GM18870 (cell line): Measurements from ENCODE around the gene PLCL2.
"Not testable (repeated sequence)": the region's sequence is repeated elsewhere in the genome, so short reads cannot be mapped to it uniquely, and the experiment has no call there.

Experiments
- ATAC-seq: cut with Tn5 transposase; IDR thresholded peaks from one replicate; pipeline ENCODE4 v1.9.1; 2021; ENCODE audit warnings: moderate library complexity; ENCODE audit not compliant: unreplicated experiment

The PLCL2 gene

DNA sequence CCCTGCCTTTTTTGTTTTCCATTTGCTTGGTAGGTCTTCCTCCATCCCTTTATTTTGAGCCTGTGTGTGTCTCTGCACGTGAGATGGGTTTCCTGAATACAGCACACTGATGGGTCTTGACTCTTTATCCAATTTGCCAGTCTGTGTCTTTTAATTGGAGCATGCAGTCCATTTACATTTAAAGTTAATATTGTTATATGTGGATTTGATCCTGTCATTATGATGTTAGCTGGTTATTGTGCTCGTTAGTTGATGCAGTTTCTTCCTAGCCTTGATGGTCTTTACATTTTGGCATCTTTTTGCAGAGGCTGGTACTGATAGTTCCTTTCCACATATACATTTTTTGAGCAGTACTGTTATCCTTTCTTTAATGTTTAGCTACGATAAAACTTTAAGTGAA, 73.1 kb downstream of the PLCL2 start:
- not testable (repeated sequence) for ATAC-seq

DNA sequence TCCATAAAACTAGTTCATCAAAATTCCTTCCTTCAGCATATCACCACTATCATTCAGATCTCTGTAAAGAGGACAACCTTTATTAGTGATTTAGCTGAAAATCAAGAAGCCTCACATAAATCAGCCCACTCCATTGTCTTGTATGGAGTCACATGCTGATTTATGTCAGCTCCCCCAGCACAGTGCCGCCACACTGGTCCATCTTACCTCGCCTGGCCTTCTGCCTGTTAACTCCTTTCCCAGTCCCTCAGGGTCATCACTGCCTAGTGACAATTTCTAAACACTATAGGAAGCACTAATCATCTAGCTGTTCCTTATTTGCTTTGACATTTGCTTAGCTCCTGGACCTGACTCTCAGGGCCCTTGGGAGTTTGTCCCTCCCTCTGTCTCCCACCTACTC, 75.4 kb downstream of the PLCL2 start:
- no peak for ATAC-seq

- ATAC-seq: no peak
Measured at GRCh38 chr3:16961621-16962205, 77.0 kb downstream of the PLCL2 start.

DNA sequence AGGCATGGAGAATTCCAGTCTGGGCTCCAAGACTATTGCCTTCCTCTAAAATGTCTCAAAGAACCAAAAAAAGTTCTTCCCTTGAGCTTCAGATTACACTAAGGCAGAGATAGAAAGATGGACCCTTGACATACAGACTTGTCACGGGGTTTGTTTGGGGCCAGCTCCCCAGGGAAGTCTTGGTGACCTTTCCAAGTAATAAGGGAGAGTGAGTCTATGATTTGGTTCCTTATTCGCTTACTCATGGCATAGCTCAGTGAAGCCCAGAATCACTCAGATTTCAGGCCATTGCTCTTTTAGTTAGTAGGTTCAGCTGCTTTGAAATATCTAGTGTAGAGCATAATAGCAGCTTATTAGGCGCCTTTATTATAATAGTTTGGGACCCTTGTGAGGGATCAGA, 90.3 kb downstream of the PLCL2 start:
- no peak for ATAC-seq

GRCh38 chr3:16978234-16978920, 93.6 kb downstream of the PLCL2 start:
- ATAC-seq: no peak

DNA sequence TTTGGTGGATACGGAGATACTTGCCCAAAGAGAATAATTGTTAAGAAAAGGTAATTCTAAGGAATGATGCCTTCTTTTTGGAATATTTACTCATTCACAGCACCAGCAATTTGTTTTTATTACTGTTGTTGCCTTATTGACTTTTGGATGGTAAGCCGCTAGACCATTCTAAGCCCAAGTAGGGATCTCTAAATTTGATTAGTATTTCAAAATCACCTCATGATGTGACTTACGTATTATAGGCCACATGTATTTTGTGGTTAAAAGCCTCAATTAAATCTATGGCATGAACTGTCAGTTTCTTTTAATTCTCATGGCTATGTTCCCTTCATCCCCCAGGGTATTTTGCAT, 94.1 kb downstream of the PLCL2 start:
- no peak for ATAC-seq

DNA sequence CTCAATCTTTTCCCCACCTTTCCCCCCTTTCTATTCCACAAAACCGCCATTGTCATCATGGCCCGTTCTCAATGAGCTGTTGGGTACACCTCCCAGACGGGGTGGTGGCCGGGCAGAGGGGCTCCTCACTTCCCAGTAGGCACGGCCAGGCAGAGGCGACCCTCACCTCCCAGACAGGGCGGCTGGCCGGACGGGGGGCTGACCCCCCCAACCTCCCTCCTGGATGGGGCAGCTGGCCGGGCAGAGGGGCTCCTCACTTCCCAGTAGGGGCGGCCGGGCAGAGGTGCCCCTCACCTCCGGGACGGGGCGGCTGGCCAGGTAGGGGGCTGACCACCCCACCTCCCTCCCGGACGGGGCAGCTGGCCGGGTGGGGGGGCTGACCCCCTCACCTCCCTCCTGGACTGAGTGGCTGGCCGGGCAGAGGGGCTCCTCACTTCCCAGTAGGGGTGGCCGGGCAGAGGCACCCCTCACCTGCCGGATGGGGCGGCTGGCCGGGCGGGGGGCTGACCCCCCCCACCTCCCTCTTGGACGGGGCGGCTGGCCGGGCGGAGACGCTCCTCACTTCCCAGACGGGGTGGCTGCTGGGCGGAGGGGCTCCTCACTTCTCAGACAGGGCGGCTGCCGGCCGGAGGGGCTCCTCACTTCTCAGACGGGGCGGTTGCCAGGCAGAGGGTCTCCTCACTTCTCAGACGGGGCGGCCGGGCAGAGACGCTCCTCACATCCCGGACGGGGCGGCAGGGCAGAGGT, 95.2 kb downstream of the PLCL2 start:
- ATAC-seq: not testable (repeated sequence)

DNA sequence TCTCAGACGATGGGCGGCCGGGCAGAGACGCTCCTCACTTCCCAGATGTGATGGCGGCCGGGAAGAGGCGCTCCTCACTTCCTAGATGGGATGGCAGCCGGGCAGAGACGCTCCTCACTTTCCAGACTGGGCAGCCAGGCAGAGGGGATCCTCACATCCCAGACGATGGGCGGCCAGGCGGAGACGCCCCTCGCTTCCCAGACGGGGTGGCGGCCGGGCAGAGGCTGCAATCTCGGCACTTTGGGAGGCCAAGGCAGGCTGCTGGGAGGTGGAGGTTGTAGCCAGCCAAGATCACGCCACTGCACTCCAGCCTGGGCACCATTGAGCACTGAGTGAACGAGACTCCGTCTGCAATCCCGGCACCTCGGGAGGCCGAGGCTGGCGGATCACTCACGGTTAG, 95.8 kb downstream of the PLCL2 start:
- ATAC-seq: not testable (repeated sequence)

GRCh38 chr3:16982460-16982859, 97.7 kb downstream of the PLCL2 start:
- no peak for ATAC-seq

GRCh38 chr3:16985608-16986007, 100.9 kb downstream of the PLCL2 start:
- no peak for ATAC-seq

- no peak for ATAC-seq
Measured at GRCh38 chr3:16987141-16987540, 102.4 kb downstream of the PLCL2 start.

GRCh38 chr3:16990163-16990562, 105.4 kb downstream of the PLCL2 start:
- ATAC-seq: no peak

DNA sequence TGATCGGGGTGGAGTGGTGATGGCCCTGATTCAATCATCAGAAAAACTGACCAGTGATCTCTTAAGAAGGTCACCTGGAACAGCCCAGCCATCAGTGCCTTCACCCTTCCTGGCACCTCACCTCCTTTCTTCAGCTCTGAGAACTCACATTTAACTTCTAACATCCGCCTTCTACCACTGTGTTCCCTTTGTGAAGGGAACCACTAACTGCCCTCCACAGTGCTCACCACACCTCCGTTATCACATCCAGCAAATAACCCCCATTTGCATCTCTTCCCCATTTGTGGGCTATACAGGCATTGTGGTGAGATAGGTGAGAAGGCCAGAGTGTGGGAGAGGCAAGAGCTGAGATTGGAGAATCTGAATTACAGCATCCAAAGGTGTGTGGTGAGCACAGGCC, 107.4 kb downstream of the PLCL2 start:
- ATAC-seq: no peak

- no peak for ATAC-seq
Measured at GRCh38 chr3:16993227-16993626, 108.5 kb downstream of the PLCL2 start.

GRCh38 chr3:16994854-16995525, 110.2 kb downstream of the PLCL2 start:
- no peak for ATAC-seq

DNA sequence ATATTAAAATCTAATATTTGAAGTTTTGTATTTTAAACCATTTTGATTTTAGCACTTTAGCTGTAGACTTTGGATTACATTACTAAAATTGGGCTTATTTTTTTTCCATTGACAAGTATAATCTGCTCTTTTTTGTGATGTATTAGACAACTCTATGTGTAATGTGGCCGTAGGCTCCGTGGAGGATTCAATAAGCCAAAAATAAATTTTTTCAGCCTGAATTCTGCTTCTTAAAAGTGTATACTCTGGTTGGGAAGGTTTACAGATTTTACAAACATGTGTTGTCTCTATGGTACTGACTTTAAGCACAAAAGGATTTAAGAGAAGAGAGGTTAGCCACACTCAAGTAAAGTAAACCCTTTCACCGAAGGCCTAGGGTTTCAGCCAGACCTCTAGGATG, 110.8 kb downstream of the PLCL2 start:
- ATAC-seq: no peak

DNA sequence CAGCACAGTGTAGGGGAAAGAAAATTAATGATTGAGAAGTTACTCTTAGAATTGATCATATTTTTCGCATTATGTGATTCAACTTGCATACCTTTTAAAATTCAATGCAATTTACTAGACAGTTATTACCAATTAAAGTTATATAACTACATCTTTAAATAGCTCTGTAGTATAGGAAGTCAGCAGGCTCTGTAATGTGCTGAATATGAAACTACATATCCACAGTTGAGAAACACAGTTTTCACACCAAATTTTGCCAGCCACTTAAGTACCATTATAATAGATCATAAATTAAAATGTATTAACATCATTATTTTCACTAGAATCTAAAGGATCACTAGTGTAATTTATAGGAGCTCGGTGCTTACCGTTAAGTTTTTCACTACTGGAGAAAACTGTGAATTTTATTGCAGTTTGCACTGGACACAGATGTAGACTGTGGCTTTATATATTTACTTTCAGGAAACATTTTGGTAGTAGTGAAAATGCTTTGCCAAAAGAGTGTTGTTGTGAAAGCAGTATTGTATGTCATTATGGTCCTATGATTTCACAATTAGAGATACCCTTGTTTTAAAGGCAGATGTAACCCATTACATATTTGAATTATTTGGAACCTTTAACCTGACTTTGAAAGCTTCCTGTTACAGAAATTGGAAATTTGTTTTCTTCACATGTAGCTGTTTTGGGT, 113.6 kb downstream of the PLCL2 start:
- ATAC-seq: no peak

DNA sequence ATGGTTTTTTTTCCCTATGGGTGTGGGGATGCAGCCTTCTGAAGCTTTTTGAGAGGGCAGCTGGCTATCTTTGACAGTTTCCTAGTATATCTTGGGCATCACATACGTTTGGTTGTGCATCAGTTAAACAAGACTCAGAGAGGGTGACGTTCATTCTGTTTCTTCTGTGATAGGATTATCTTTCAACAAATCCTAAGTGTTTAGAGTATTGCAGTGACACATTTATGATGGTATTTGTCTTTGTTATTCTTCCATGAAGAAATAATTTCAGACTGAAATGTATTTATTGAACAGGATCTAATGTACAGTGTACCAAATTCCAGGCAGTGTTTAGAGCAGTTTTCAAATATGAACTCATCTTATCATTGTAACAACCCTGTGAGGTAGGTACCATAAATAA, 114.4 kb downstream of the PLCL2 start:
- no peak for ATAC-seq

- ATAC-seq: no peak
Measured at GRCh38 chr3:16999871-17000270, 115.1 kb downstream of the PLCL2 start.

DNA sequence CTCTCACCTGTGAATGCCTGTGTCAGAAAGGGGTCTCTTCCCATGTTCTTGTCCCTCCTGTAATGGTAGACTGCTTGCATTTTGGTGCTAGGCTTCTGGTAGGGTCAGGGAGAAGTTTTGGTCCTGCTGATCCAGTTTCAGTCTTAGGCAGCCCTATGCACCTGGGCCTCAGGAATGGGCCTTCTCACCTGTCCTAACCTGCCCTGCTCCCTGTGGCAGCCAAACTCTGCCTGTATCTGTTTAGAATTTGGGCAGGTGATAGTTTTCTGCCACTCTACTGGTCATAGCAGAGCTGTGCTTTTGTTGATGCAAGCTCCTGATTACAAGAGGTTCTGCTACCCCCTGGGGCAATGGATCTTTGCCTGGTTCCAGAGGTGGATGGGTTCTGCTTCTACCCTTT, 118.7 kb downstream of the PLCL2 start:
- ATAC-seq: no peak

- no peak for ATAC-seq
Measured at GRCh38 chr3:17006132-17006852, 121.5 kb downstream of the PLCL2 start.
